ENCODE measurements around the gene SNN. TPM values are rescaled to one million over a fixed set of nuclear protein-coding genes. Genes with fewer than 3 reads are reported as not detected.

The SNN gene
- total RNA-seq, 2 donors from 2014 or later = 7.5 to 10.9 TPM

- no peaks in the 10 kb centered on the region for H3K9me3 ChIP-seq
- peak overlapping the region in 1 of 4 donors; percentile 34 for H3K27ac ChIP-seq
- no peaks in the 10 kb centered on the region for H3K27me3 ChIP-seq
- WGBS, 2 donors = 66 to 76% methylated on average over 8 to 12 of the region's 12 CpGs
- no peak for TF ChIP-seq POLR2A (IDR thresholded peaks at IDR 0.05)
- no peak for TF ChIP-seq CTCF (IDR thresholded peaks at IDR 0.05)
- H3K4me1 ChIP-seq = peaks cover 43% of the 10 kb centered on the region
- no peak for DNase-seq
- H3K4me3 ChIP-seq = no peak overlapping the region
- no peak for ATAC-seq
- intact Hi-C loops (cut with DNase I) = no loop called here
- peaks cover 9 to 35% of the 10 kb centered on the region in 2 donors for H3K36me3 ChIP-seq (replicated peaks in 1 of 2; ENCODE audit: insufficient read depth in 1 of 2, low read depth in 2 of 2)
Measured at GRCh38 chr16:11679941-11680911, 12.0 kb downstream of the SNN start.

GRCh38 chr16:11681556-11681955 is 13.3 kb downstream of the SNN start:
- WGBS, 2 donors = 19 to 40% methylated on average over 2 of the region's 2 CpGs
- no peaks in the 10 kb centered on the region for H3K9me3 ChIP-seq
- peak overlapping the region in 2 of 4 donors; percentile 9 to 34 for H3K27ac ChIP-seq
- no peak overlapping the region for H3K4me3 ChIP-seq
- intact Hi-C loops (cut with DNase I) = no loop called here
- peaks cover 30% of the 10 kb centered on the region for H3K4me1 ChIP-seq
- DNase-seq (no peak), ATAC-seq (peak; percentile 20)
- H3K36me3 ChIP-seq (replicated peaks in 1 of 2; ENCODE audit: insufficient read depth in 1 of 2, low read depth in 2 of 2) = peaks cover 9 to 32% of the 10 kb centered on the region in 2 donors
- no peaks in the 10 kb centered on the region for H3K27me3 ChIP-seq
- no peak for TF ChIP-seq CTCF (IDR thresholded peaks at IDR 0.05)
- no peak for TF ChIP-seq POLR2A (IDR thresholded peaks at IDR 0.05)

- TF ChIP-seq CTCF (IDR thresholded peaks at IDR 0.05) (no peak), POLR2A (IDR thresholded peaks at IDR 0.05) (no peak)
- Histone ChIP-seq H3K27ac (peak overlapping the region in 1 of 4 donors; percentile 9), H3K4me1 (peaks cover 30% of the 10 kb centered on the region), H3K9me3 (no peaks in the 10 kb centered on the region), H3K27me3 (no peaks in the 10 kb centered on the region), H3K36me3 (replicated peaks in 1 of 2; ENCODE audit: insufficient read depth in 1 of 2, low read depth in 2 of 2) (peaks cover 9 to 35% of the 10 kb centered on the region in 2 donors), H3K4me3 (no peak overlapping the region)
- ATAC-seq (peak; percentile 41), DNase-seq (peak in 2 of 4 donors; percentile 47 to 52)
- 42 to 53% methylated on average over 12 of the region's 12 CpGs for WGBS, 2 donors
- intact Hi-C loops (cut with DNase I) = no loop called here
Measured at GRCh38 chr16:11681976-11682654, 13.9 kb downstream of the SNN start.

- peaks cover 30% of the 10 kb centered on the region for H3K4me1 ChIP-seq
- intact Hi-C loops (cut with DNase I) = no loop called here
- 48 to 56% methylated on average over 5 of the region's 5 CpGs for WGBS, 2 donors
- H3K36me3 ChIP-seq (replicated peaks in 1 of 2; ENCODE audit: insufficient read depth in 1 of 2, low read depth in 2 of 2) = peaks cover 14 to 33% of the 10 kb centered on the region in 2 donors
- no peak for TF ChIP-seq CTCF (IDR thresholded peaks at IDR 0.05)
- no peak for TF ChIP-seq POLR2A (IDR thresholded peaks at IDR 0.05)
- no peak overlapping the region for H3K4me3 ChIP-seq
- DNase-seq = no peak
- H3K27ac ChIP-seq = peak overlapping the region in 1 of 4 donors; percentile 9
- no peaks in the 10 kb centered on the region for H3K9me3 ChIP-seq
- no peaks in the 10 kb centered on the region for H3K27me3 ChIP-seq
- ATAC-seq = no peak
Measured at GRCh38 chr16:11682655-11683096, 14.4 kb downstream of the SNN start.
